Measurements from ENCODE around the gene MRNIP.

Gene MRNIP

DNA sequence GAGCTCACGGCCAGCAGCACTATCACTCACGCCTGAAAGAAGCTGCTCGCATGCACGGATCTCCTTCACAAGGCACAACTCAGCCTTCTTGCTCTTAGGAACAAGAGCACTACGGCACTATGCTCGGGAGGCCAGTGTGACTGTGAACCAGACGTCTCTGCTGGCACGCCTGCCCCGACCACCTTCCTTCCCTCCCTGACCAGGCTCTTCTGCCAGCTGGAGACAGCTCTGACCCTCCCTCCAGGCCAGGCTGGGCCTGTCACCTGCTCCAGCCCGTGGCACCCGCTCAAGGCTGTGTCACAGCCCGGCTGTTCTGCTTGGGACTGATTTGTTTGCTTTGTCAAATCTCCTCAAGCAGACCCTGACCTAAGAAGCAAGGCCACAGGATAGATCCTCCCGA lies 42.1 kb upstream of the MRNIP start:
- H3K36me3 ChIP-seq (ENCODE audit: insufficient read depth, low read depth, low read length) = peaks cover 34% of the 10 kb centered on the region
- H3K4me1 ChIP-seq (ENCODE audit: insufficient read depth, low read length) = peaks cover 6% of the 10 kb centered on the region; the same call in 1 of the 2 replicates

DNA sequence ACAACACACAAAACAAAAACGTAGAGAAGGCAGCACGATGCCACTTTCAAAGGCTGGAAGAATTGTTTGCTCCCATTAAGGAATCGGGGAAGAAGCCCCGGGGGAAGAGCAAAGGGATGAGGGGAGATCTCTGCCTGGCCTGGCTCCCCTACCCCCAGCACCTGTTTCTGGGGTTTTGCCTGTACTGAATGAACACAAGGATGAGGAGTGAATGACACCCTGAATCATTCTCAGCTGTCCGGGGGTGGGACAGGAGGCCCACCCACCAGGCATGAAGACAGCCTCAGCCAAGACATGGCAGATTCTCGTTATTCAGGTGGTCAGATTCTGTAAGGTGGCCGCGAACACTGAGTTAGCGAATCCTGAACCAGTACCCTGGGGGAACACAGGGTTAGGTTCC lies 41.6 kb upstream of the MRNIP start:
- Histone ChIP-seq H3K36me3 (ENCODE audit: insufficient read depth, low read depth, low read length) (peaks cover 34% of the 10 kb centered on the region), H3K27me3 (ENCODE audit: insufficient read depth, low read length) (no peaks in the 10 kb centered on the region), H3K4me1 (ENCODE audit: insufficient read depth, low read length) (peaks cover 11% of the 10 kb centered on the region; the same call in 1 of the 2 replicates), H3K9ac (ENCODE audit: low read depth, low read length) (no peak overlapping the region), H3K9me3 (ENCODE audit: insufficient read depth, low read depth, low read length) (no peaks in the 10 kb centered on the region), H3K4me3 (ENCODE audit: low read length) (no peak overlapping the region), H3K27ac (ENCODE audit: low read length) (no peak overlapping the region)

More for the DNA sequence above, 42.1 kb upstream of the MRNIP start:
- Histone ChIP-seq H3K9ac (ENCODE audit: low read depth, low read length) (no peak overlapping the region), H3K4me3 (ENCODE audit: low read length) (no peak overlapping the region), H3K9me3 (ENCODE audit: insufficient read depth, low read depth, low read length) (no peaks in the 10 kb centered on the region), H3K27me3 (ENCODE audit: insufficient read depth, low read length) (no peaks in the 10 kb centered on the region), H3K27ac (ENCODE audit: low read length) (no peak overlapping the region)

DNA sequence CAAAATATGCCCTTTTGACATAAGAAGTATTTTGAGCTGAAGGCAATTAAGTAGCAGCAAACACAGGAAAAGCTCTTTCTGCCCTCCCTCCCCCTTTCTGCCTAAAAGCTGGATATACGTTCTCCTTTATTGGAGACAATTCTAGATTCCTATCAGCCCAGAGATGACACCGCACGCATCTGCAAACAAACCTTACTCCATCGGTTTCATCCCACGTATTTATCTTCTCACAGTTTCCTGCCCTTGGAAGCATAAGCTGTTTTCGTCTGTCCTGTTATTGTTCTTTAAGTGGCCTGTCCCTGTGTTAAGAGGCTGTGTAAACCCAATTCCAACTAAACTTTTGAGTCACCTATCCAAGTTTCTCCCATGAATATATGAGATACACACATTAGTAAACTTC lies 37.2 kb upstream of the MRNIP start:
- H3K27me3 ChIP-seq (ENCODE audit: insufficient read depth, low read length) = no peaks in the 10 kb centered on the region
- no peak overlapping the region for H3K4me3 ChIP-seq (ENCODE audit: low read length)
- no peak overlapping the region for H3K27ac ChIP-seq (ENCODE audit: low read length)
- H3K4me1 ChIP-seq (ENCODE audit: insufficient read depth, low read length) = peaks cover 12% of the 10 kb centered on the region; the same call in 1 of the 2 replicates
- no peak overlapping the region; the same call in 1 of the 2 replicates for H3K9ac ChIP-seq (ENCODE audit: low read depth, low read length)
- H3K9me3 ChIP-seq (ENCODE audit: insufficient read depth, low read depth, low read length) = no peaks in the 10 kb centered on the region
- peaks cover 46% of the 10 kb centered on the region for H3K36me3 ChIP-seq (ENCODE audit: insufficient read depth, low read depth, low read length)

DNA sequence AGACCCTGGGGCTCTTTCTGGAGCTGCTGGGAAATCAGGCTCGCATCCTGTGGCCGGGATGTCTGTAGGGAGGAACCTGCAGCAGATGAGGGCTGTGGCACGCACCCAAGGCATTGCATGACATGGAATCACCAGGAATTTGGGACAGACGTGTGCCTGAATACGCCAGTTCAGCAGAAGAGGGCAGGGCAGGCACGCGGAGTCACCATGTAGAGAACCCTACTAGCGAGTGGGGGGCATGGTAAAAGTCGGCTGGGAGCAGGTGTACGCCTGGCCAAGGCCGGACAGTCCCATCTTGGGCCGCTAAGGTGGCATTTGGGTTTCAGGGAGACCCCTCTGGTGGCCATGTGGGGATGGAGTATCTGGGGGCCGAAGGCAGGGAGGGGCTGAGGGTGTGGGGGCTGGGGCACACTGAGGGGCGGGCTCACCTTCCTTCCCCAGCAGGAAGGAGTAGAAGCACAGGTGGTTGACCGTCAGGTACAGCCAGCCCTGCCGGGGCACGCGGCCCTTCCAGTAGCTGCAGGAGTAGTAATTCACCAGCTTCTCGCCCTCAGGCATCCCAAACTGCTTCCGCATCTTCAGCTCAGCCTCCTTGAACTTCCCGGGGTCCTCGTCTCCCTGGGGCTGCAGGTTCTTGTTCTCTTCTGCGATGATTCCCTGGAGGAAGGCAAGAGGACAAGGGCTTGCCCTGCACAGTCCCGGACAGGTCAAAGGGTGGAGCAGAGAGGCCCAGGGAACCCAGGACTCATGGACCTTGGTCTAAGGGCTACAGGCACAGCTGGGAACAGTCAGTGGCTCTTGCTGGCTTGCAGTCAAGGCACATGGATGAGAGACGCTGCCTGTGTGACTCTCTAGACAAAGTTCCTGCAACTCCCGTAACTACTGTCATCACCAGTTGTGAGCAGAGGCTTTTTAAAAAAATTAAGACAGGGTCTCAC lies 35.6 kb upstream of the MRNIP start:
- no peak overlapping the region for H3K9ac ChIP-seq (ENCODE audit: low read depth, low read length)
- H3K27ac ChIP-seq (ENCODE audit: low read length) = no peak overlapping the region
- H3K4me1 ChIP-seq (ENCODE audit: insufficient read depth, low read length) = peaks cover 12% of the 10 kb centered on the region; the same call in 1 of the 2 replicates
- H3K4me3 ChIP-seq (ENCODE audit: low read length) = no peak overlapping the region
- peaks cover 57% of the 10 kb centered on the region for H3K36me3 ChIP-seq (ENCODE audit: insufficient read depth, low read depth, low read length)
- no peaks in the 10 kb centered on the region for H3K9me3 ChIP-seq (ENCODE audit: insufficient read depth, low read depth, low read length)
- no peaks in the 10 kb centered on the region for H3K27me3 ChIP-seq (ENCODE audit: insufficient read depth, low read length)

DNA sequence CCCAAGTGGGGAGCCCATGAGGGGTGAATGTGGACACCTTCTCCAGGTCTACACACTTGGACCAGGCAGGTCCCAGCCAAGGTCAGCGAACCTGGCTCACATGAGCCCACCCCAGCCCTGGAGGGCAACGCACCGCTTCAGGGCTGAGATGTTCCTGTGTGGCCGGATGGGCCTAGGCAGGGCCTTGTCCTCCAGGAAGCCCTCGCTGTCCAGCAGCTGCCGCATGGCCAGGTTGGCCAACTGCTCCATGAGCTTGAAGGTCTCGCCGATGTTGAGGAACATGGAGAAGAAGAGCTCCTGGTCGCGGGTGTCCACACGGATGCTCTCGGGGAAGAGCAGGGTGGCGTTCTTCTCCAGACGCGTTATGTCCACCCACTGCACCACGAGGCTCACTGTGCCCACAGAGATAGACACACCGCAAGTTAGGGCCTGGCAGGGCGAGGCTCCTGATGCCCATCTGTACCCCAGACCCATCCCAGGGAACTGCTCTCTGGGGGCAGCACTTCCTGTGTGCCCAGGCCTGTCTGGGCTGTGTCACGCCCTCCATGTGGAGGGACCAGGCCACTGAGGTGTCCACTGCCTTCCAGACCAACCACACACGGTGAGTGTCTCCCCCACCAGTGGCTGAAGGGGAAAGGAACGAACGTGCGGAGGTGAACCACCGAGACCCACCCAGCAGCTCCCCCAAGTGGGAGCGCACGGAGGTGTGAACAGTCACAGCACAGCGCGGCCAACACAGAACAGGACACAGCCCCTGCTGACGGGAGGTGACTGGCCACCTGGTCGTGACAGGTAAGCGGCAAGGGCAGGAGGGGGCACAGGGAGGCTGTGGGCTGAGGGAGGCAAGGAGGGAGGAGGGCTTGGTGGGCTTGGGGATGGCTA lies 34.7 kb upstream of the MRNIP start:
- Histone ChIP-seq H3K36me3 (ENCODE audit: insufficient read depth, low read depth, low read length) (peaks cover 52% of the 10 kb centered on the region), H3K9ac (ENCODE audit: low read depth, low read length) (no peak overlapping the region), H3K4me3 (ENCODE audit: low read length) (no peak overlapping the region), H3K27ac (ENCODE audit: low read length) (no peak overlapping the region), H3K9me3 (ENCODE audit: insufficient read depth, low read depth, low read length) (no peaks in the 10 kb centered on the region), H3K27me3 (ENCODE audit: insufficient read depth, low read length) (no peaks in the 10 kb centered on the region), H3K4me1 (ENCODE audit: insufficient read depth, low read length) (peaks cover 12% of the 10 kb centered on the region; the same call in 1 of the 2 replicates)

DNA sequence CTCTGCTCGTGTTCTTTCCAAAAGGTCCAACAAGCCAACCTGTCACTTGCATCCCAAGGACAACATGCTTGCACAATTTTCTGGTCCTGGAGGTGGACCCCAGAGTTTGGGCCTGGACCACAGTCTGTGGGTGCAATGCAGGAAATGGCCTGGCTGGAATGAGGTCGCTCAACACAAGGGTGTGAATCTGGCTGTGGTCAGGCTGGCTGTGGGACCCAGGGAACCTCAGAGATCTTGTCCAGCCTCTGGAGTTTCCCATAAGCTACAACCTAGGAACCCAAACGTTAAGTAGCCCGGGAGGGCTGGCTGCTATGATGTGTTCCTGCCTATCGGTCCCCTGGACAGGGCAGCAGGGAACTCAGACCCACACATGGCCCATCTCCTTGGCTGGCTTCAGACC lies 33.6 kb upstream of the MRNIP start:
- Histone ChIP-seq H3K27ac (ENCODE audit: low read length) (no peak overlapping the region), H3K9ac (ENCODE audit: low read depth, low read length) (no peak overlapping the region), H3K36me3 (ENCODE audit: insufficient read depth, low read depth, low read length) (peaks cover 53% of the 10 kb centered on the region), H3K27me3 (ENCODE audit: insufficient read depth, low read length) (no peaks in the 10 kb centered on the region), H3K4me3 (ENCODE audit: low read length) (no peak overlapping the region), H3K4me1 (ENCODE audit: insufficient read depth, low read length) (peaks cover 12% of the 10 kb centered on the region; the same call in 1 of the 2 replicates), H3K9me3 (ENCODE audit: insufficient read depth, low read depth, low read length) (no peaks in the 10 kb centered on the region)

DNA sequence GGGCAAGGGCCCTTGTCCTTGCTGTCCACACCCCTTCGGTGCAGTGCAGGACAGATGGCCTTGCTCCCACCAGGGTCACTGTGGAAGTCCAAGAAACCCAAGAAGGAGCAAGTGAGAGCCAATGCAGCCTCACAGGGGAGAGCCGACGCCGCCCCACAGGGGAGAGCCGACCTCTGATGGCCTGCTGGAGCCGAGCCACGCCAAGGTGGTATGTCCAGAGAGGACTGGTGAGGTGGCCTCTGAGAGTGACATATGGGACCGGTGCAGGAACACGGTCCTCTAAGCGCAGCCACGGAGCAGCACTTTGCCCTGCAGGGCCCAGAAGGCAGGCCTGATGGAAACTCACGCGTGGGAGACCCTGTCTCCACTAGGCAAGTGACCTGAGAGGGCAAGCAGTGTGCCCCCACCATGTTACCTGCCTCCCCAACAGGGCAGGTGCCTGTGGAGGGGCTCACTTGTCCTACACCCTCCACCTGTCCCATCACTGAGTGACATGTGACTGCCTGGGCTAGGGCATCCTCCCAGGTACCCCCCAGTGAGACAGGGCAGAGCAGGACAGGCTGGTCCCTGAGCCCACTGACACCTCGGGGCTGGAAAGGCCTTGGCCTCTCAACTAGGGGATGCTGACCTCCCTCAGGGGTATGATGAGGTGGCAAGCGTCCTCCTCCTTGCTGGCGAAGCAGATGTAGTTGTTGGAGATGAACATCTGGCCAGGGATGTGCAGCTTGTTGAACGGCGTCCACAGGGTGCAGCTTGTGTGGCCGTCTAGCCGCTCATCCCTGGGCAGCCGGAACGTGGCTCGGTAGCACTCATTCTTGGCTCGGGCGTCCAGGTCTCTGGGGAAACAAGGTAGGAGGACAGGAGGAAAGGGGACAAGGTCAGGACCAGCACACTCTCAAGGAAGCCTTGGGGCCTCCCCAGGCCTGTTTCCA lies 32.4 kb upstream of the MRNIP start:
- no peak overlapping the region for H3K27ac ChIP-seq (ENCODE audit: low read length)
- H3K36me3 ChIP-seq (ENCODE audit: insufficient read depth, low read depth, low read length) = peaks cover 59% of the 10 kb centered on the region
- no peaks in the 10 kb centered on the region for H3K27me3 ChIP-seq (ENCODE audit: insufficient read depth, low read length)
- H3K9me3 ChIP-seq (ENCODE audit: insufficient read depth, low read depth, low read length) = no peaks in the 10 kb centered on the region
- H3K9ac ChIP-seq (ENCODE audit: low read depth, low read length) = no peak overlapping the region
- H3K4me1 ChIP-seq (ENCODE audit: insufficient read depth, low read length) = peaks cover 9% of the 10 kb centered on the region; the same call in 1 of the 2 replicates
- no peak overlapping the region for H3K4me3 ChIP-seq (ENCODE audit: low read length)

DNA sequence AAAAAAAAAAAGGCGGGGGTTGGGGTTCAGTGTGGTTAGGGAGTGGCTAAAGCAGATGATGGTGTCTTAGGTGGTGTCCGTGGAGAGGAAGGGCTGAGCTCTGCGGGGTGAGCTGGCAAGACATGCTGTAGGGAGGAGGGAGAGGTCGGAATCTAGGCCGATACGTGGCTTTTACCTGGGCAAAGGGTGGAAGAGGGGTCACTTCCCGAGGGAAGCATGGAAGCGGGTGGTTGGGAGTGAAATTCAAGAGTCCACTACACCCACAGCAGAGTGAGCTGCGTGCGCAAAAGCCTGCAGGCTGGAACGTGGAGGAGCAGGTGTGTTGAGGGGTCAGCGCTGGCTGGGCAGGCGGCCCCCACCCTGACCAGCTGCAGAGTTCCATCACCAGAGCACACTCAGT lies 31.3 kb upstream of the MRNIP start:
- no peak overlapping the region for H3K27ac ChIP-seq (ENCODE audit: low read length)
- no peak overlapping the region for H3K9ac ChIP-seq (ENCODE audit: low read depth, low read length)
- no peaks in the 10 kb centered on the region for H3K4me1 ChIP-seq (ENCODE audit: insufficient read depth, low read length)
- peaks cover 67% of the 10 kb centered on the region for H3K36me3 ChIP-seq (ENCODE audit: insufficient read depth, low read depth, low read length)
- H3K4me3 ChIP-seq (ENCODE audit: low read length) = no peak overlapping the region
- H3K9me3 ChIP-seq (ENCODE audit: insufficient read depth, low read depth, low read length) = peaks cover under 1% of the 10 kb centered on the region; the same call in 1 of the 2 replicates
- H3K27me3 ChIP-seq (ENCODE audit: insufficient read depth, low read length) = no peaks in the 10 kb centered on the region

DNA sequence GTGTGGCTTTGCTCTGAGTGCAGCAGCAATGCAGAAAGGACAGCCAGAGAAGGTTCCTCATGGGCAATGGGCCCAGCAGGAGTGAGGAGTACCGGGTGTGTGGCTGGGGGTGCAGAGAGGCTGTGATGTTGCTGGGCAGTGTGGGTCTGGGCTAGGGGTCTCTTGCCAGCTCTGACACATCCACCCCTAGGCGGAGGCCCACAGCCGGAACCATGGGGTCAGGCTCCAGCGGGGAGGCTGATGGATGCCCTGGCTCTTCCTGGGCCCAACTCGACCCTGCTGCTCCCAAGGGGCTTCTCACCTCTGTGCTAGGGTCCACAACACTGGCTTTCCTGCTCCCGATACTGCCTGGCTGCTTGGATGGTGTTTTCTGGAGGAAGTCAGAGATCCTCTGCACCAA lies 29.2 kb upstream of the MRNIP start:
- no peak overlapping the region for H3K4me3 ChIP-seq (ENCODE audit: low read length)
- H3K9ac ChIP-seq (ENCODE audit: low read depth, low read length) = no peak overlapping the region
- no peak overlapping the region for H3K27ac ChIP-seq (ENCODE audit: low read length)
- H3K27me3 ChIP-seq (ENCODE audit: insufficient read depth, low read length) = no peaks in the 10 kb centered on the region
- H3K4me1 ChIP-seq (ENCODE audit: insufficient read depth, low read length) = no peaks in the 10 kb centered on the region
- H3K9me3 ChIP-seq (ENCODE audit: insufficient read depth, low read depth, low read length) = peaks cover 21% of the 10 kb centered on the region
- H3K36me3 ChIP-seq (ENCODE audit: insufficient read depth, low read depth, low read length) = peaks cover 80% of the 10 kb centered on the region

DNA sequence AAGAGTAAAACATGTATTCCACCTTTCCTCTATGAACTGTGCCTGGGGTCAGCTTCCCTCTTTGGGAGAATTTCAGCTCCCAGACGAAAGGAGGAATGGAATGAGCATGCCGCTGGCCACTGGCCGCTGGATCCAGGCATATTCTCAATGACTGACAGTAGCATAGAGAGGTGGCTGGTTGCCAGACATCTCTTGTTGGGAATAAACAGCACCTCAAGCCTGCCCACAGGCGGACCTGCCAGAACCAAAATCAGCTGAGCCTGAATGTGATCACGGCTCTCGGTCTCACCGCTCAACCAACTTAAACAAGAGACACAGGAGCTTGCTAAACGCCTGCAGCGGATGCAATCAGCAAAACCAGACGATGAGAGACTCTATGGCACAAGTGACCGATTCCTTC lies 28.5 kb upstream of the MRNIP start:
- H3K36me3 ChIP-seq (ENCODE audit: insufficient read depth, low read depth, low read length) = peaks cover 79% of the 10 kb centered on the region
- H3K9ac ChIP-seq (ENCODE audit: low read depth, low read length) = no peak overlapping the region
- no peaks in the 10 kb centered on the region for H3K4me1 ChIP-seq (ENCODE audit: insufficient read depth, low read length)
- no peak overlapping the region for H3K4me3 ChIP-seq (ENCODE audit: low read length)
- H3K27me3 ChIP-seq (ENCODE audit: insufficient read depth, low read length) = no peaks in the 10 kb centered on the region
- H3K27ac ChIP-seq (ENCODE audit: low read length) = no peak overlapping the region
- H3K9me3 ChIP-seq (ENCODE audit: insufficient read depth, low read depth, low read length) = peaks cover 28% of the 10 kb centered on the region
